HG03139 (cell line): Measurements from ENCODE around the gene METTL6.
"Not testable (repeated sequence)": the region's sequence is repeated elsewhere in the genome, so short reads cannot be mapped to it uniquely, and the experiment has no call there.

Experiments
- ATAC-seq: cut with Tn5 transposase; IDR thresholded peaks from one replicate; pipeline ENCODE4 v1.9.1; 2021; ENCODE audit not compliant: unreplicated experiment

METTL6 gene

GRCh38 chr3:15451216-15452113 lies 24.1 kb upstream of the METTL6 start:
- no peak for ATAC-seq

GRCh38 chr3:15450438-15451215 lies 23.3 kb upstream of the METTL6 start:
- no peak for ATAC-seq

DNA sequence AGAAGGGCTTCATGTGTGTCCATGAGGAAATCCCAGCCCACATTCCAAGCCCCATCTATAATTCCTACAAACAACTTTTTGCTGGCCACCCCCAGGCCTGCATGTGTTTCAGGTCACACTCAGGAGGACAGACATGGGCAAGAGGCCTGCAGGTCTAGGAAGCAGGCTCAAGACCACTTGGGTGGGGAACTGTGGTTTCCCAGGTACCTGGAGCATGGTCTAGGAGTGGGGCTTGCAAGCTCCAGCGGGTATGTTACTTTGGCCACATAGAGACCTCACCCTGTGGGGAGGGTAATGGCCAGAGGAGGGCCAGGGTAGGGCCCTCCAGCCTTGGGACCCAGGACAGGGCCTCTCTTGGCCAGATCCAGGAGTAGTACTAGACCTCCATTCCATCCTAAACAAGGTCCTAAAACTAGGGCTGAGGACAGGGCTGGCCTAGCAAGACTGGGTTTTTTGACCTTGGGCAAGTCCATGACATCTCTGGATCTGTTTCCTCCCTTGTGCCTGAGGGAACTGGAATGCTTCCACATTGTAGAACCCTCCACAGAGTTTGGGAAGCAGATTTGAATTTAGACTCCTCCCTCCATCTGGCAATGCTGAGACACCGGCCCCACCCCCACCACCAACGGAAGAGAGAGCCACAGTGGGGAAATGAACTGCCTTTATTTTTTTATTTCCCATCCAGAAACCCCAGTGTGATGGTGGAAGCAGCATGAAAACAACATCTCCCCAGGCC lies 22.3 kb upstream of the METTL6 start:
- no peak for ATAC-seq

GRCh38 chr3:15443826-15444524 lies 16.6 kb upstream of the METTL6 start:
- ATAC-seq, result no peak

DNA sequence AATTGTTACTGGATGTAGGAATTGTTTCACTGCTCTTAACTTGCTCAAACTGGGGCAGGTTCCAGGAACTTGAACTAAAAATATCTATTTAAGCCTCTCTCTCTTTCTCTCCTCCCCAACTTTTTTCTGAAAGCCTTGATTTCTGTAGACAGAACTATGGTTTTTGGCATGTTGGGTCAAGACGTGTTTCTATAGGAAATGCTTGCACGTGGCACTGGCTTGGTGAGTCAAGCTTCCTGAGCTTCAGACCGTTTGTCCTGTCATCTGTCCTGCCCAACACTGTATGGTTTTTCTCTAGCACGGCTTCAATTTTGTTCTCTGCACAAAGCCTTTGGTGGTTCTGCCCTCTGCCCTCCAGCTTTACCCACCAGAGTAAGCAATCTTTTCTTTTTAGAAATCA lies 13.5 kb upstream of the METTL6 start:
- ATAC-seq, result no peak

DNA sequence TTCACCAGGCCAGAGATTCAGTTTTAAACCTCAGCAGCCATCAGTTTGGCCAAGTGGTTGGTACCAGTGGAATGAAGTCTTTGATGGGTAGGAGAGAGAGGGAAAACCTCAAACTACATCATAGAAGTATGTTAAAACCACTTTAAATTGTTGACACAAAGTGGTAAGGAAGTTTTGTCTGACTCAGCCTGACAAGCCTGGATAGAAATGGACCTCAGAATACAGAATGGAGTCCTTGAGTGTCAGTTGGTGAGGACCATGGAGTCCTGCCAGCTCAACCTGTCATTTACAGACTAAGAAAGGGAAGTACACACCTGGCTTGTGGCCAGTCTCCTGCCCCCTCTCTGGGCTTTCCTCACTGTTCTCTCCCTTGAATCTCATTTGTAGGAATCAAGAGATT lies 12.1 kb upstream of the METTL6 start:
- no peak for ATAC-seq

DNA sequence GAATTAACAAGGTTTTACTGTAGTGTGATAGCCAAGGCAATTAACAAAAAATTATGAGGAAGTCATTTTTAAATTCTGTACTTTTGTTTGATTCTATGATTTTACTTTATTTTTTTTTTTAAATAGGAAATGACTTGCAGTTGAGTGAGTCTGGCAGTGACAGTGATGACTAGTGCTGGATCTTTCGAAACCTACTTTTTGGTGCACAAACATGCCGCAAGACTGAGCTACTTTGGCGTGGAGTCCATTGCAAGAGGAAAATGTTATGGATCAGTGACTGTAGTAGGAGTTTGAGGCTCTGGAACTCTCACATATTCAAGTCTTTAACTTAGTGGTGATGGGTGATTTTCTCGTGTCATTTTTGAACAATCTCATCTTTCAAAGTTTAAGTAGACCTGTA lies 11.6 kb upstream of the METTL6 start:
- no peak for ATAC-seq

DNA sequence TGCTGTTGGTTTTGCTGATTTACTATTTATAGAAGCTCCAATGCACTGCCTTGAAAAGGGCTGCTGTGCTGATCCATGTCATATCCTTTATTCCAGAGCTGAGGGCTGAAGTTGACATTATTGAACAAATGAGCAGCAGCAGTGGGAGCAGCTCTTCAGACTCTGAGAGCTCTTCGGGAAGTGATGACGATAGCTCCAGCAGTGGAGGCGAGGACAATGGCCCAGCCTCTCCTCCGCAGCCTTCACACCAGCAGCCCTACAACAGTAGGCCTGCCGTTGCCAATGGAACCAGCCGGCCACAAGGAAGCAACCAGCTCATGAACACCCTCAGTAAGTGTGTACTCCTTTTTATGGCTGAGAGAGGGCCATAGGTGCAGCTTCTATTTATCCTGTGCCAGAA lies 8.9 kb upstream of the METTL6 start:
- no peak for ATAC-seq

- ATAC-seq, result no peak
Observed at GRCh38 chr3:15434756-15435155, 7.4 kb upstream of the METTL6 start.

DNA sequence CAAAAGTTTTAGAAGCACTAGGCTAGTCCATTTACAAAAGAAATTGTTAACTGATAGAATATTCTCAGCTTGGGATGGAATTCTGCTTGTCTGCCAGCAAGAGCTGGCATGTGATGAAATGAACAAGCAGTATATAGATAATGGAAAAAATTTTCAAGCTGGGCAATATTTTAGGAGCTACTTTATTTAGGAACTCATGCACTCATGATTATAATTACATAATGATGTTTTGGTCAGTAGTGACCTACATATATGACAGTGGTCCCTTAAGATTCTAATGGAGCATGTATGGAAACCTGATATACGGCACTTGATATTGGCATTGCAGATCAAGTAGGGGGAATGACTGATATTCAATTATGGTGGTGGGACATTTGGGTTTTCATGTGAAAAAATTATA lies 6.2 kb upstream of the METTL6 start:
- no peak for ATAC-seq

DNA sequence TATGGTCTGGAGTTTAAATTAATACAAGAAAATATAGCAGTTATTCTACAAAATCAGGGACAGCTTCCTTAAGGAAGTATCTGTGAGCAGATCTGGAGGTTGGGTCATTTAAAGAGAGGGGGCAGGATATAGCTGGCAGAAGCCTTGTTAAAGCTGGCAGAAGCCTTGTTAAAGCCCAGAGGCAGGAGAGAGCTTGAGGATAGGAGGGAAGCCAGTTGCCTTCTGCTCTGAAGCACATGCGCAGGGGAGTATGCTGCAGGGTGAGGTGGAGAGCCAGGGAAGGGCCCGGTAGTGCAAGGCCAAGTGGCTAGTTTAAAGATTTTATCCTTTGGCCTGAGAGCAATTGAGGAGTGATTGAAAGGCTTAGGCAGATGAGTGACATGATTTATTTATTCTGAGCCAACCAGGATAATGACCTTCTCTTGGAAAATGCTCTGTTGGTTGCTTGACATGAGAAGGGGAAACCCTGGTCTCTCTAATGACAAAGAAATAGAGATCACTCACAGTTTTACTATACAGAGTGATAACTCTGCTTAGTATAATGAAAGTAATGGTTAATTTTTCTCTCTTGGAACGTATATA lies 4.0 kb upstream of the METTL6 start:
- no peak for ATAC-seq

DNA sequence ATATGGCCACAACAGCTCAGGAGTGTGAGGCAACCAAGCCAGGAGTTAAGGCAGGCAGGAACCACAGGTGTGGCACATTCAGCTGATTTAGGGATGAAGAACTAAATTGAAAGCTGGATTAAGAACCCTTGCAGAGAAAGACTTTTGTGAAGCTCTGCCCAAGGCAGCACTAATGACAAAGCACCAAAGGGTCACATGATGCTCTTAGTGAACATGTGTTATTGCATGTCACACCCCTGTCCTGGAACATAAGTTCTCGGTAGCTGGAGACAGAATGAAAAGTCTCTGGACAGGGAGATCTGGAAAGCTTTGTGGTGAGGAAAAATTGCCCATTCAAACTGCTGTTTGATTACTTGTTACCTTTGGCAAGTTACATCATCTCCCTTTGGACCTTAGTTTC lies 3.3 kb upstream of the METTL6 start:
- ATAC-seq, result no peak

- ATAC-seq, result no peak
Observed at GRCh38 chr3:15429080-15429479, 1.7 kb upstream of the METTL6 start.

DNA sequence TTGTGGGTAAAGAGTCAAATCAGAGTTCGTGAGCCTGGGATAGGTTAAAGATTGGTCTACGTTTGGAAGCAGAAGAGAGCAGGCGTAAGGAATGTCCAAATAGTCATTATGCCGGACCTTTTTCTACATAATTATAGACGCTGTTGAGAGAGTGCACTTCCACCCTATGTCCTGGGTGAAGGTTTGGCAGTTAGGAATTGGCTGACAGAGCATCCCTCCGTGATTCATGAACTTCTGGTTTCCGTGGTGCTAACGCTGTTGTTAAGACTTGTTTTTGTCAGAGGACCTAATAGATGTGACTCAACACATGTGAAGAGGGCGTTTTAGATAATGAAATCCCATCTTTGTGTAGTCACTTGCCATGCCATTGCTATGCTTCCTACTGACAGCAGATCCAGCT lies 1.2 kb upstream of the METTL6 start:
- ATAC-seq, result no peak

DNA sequence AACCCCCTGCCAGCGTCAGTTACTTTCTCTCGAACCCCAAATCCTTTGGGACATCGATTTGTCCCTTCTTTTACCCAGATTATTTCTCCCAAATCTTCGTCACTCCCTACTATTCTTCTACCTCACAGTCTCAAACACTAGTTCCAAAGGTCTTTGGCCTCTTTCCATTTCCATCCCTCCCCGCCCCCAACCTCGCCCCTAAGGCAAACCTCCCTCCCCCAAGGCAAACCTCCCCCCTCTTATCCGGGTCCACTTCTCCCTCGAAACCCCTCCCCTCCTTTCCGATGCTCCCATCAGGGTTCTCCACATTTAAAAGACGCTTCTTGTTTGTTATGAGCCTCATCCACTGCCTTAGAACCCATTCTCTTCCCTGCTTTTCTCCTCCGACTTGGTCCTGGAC lies 637 bp upstream of the METTL6 start:
- ATAC-seq, result no peak

DNA sequence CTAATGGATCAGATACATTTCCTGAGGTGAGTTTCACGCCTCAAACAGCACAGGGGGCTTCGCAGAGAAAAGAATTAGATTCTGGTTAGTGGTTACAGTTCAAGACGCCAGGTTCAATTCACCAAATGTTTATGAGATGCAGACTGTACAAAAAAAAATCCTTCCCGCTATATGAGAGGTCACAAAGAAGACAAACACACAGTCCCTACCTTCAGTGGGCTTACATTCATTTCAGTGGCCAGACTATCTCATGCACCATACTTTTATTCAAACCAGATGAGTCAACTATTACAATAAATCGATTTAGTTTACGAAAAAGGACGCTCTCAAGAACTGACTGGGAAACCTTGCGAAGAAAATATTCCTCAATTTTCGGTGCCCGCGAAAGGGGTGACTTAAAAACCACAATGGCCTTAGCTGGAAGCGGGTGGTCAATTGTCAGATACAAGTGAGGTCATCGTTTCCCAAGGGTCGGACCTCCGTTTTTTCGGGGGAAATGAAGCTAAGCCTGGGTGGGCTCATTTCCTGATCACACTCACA lies 695 bp downstream of the METTL6 start:
- ATAC-seq, result no peak

GRCh38 chr3:15420871-15421270 lies 6.5 kb downstream of the METTL6 start:
- ATAC-seq, result no peak

GRCh38 chr3:15410966-15411365 lies 16.4 kb downstream of the METTL6 start:
- not testable (repeated sequence) for ATAC-seq

DNA sequence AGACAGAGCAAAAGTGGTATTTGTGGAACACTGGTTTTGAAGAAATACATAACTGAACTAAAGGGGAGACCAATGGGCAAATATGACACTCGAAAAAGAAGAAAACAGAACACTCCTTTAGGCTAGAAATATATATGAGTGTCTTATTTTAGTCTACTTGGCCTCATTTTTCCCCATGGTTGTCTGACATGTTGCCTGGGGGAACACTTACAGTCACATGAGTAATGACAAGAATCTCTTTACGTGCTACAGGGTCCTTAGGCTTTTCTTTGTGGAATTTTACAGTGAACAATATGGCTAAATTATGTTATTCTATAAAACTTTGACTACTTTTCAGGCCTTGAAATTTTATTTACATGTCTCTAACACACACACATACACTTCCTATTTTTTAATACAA lies 17.6 kb downstream of the METTL6 start:
- ATAC-seq, result no peak

- ATAC-seq, result no peak
Observed at GRCh38 chr3:15409239-15409638, 18.1 kb downstream of the METTL6 start.
